Naive thymus-derived CD4-positive, alpha-beta T cell (primary cell): ENCODE data around the gene LEFTY2. TPM values are rescaled to one million over a fixed set of nuclear protein-coding genes. Genes with fewer than 3 reads are reported as not detected.
"Not testable (repeated sequence)": the region's sequence is repeated elsewhere in the genome, so short reads cannot be mapped to it uniquely, and the experiment has no call there.

Experiments used
- ATAC-seq: fragments of 150-1000 bp; cut with Tn5 transposase; 2 replicates; pipeline ENCODE4 v1.10.0; 2021; ENCODE audit warnings: mild to moderate bottlenecking, moderate library complexity
- CTCF ChIA-PET: fragments of 350-600 bp; sonication (Branson Sonifier 250); formaldehyde crosslinking; loops from one replicate; lab custom pipeline; 2021; ENCODE audit warnings: antibody characterized with exemption; lab: Charles Lee
- POLR2A ChIA-PET: fragments of 350-600 bp; sonication (Branson Sonifier 250); formaldehyde crosslinking; loops from one replicate; lab custom pipeline; 2021; ENCODE audit warnings: antibody characterized with exemption, inconsistent platforms; lab: Charles Lee
- DNase-seq, 9 donors: peaks; one replicate each; pipeline versions ENCODE4 v3.0.0 to v3.0.0-alpha.2; 2020 to 2022; ENCODE audit warnings: mixed read lengths in 1 of 9
- H3K27ac ChIP-seq: one replicate; pipeline ENCODE4 v1.7.0; 2013; ENCODE audit warnings: mild to moderate bottlenecking, low read depth, low read length, moderate library complexity
- H3K27me3 ChIP-seq, 2 donors: one replicate each; pipeline ENCODE4 v1.7.0; 2013; ENCODE audit warnings: low read length in 2 of 2, mild to moderate bottlenecking in 2 of 2, moderate library complexity in 2 of 2; ENCODE audit not compliant: control insufficient read depth in 2 of 2, insufficient read depth in 2 of 2
- H3K36me3 ChIP-seq, 3 experiments: 1 replicate in 2 of 3; 2 replicates in 1 of 3; pipeline ENCODE4 v1.7.0; 2013; ENCODE audit warnings: low read length in 3 of 3, mild to moderate bottlenecking in 3 of 3, moderate library complexity in 1 of 3; ENCODE audit not compliant: insufficient read depth in 3 of 3, control insufficient read depth in 2 of 3
- H3K4me1 ChIP-seq, 2 donors: one replicate each; pipeline ENCODE4 v1.7.0; 2013; ENCODE audit warnings: low read length in 2 of 2, mild to moderate bottlenecking in 2 of 2, moderate library complexity in 1 of 2; ENCODE audit not compliant: control insufficient read depth in 2 of 2, insufficient read depth in 2 of 2
- H3K4me3 ChIP-seq: 2 replicates; pipeline ENCODE4 v1.7.0; 2013; ENCODE audit warnings: mild to moderate bottlenecking, low read length
- H3K9me3 ChIP-seq, 3 experiments: 1 replicate in 2 of 3; 2 replicates in 1 of 3; pipeline ENCODE4 v1.7.0; 2013; ENCODE audit warnings: low read length in 3 of 3; ENCODE audit not compliant: control insufficient read depth in 2 of 3
- H3K27ac Mint-ChIP-seq, 9 donors: one replicate each; pipeline ENCODE4 v1.8.0; 2020 to 2022; ENCODE audit warnings: mixed read lengths in 9 of 9, mild to moderate bottlenecking in 8 of 9, moderate library complexity in 5 of 9, inconsistent platforms in 2 of 9
- H3K27me3 Mint-ChIP-seq, 5 donors: one replicate each; pipeline ENCODE4 v1.8.0; 2021 to 2022; ENCODE audit warnings: mixed read lengths in 5 of 5, mild to moderate bottlenecking in 1 of 5
- H3K36me3 Mint-ChIP-seq, 5 donors: one replicate each; pipeline ENCODE4 v1.8.0; 2020 to 2022; ENCODE audit warnings: mixed read lengths in 5 of 5, mild to moderate bottlenecking in 3 of 5, inconsistent platforms in 1 of 5
- H3K4me1 Mint-ChIP-seq, 7 donors: one replicate each; pipeline ENCODE4 v1.8.0; 2020 to 2022; ENCODE audit warnings: mixed read lengths in 7 of 7, mild to moderate bottlenecking in 3 of 7, inconsistent platforms in 1 of 7
- H3K4me3 Mint-ChIP-seq, 10 donors: one replicate each; pipeline ENCODE4 v1.8.0; 2020 to 2022; ENCODE audit warnings: mild to moderate bottlenecking in 10 of 10, mixed read lengths in 10 of 10, moderate library complexity in 6 of 10, inconsistent platforms in 2 of 10
- H3K9me3 Mint-ChIP-seq, 11 donors: one replicate each; pipeline ENCODE4 v1.8.0; 2020 to 2022; ENCODE audit warnings: mixed read lengths in 11 of 11, mild to moderate bottlenecking in 4 of 11, inconsistent platforms in 1 of 11, moderate library complexity in 1 of 11
- intact Hi-C, 2 donors: fragments of 100-400 bp; cut with micrococcal nuclease; formaldehyde crosslinking; loops; one replicate each; pipeline ENCODE4 v1.15.1; 2023
- polyA plus RNA-seq, 2 donors: library from polyadenylated mRNA; unstranded; fragments of 300-500 nt; fragmentation: Illumina TruSeq; gene quantifications; one replicate each; pipeline ENCODE4 v1.2.3, GENCODE V29; 2021
- total RNA-seq, 6 experiments: library from RNA in 5 of 6; stranded (reverse) in 5 of 6; gene quantifications; 1 replicate in 5 of 6; 2 replicates in 1 of 6; pipeline ENCODE4 v1.2.3 and lab custom pipeline; 2021 to 2026

The LEFTY2 gene
- total and polyA plus RNA-seq, 7 experiments from 2014 or later, result 0.45 TPM; not detected in 6

- no peaks in the 10 kb centered on the region for H3K9me3 ChIP-seq
- H3K27ac ChIP-seq, result no peak overlapping the region
- H3K27me3 ChIP-seq, result no peaks in the 10 kb centered on the region
- H3K36me3 ChIP-seq, result peaks cover 2 to 40% (median 5%) of the 10 kb centered on the region in 3 experiments
- no peaks in the 10 kb centered on the region for H3K27me3 Mint-ChIP-seq
- H3K27ac Mint-ChIP-seq, result peak overlapping the region in 1 of 9 donors; percentile 20
- H3K36me3 Mint-ChIP-seq, result peaks cover 14 to 39% (median 17%) of the 10 kb centered on the region in 5 donors
- H3K4me3 Mint-ChIP-seq, result no peak overlapping the region
- ChIA-PET POLR2A (interaction anchor here (0.8 to 1.2 kb wide), 2 partner anchors 21 to 447 kb away, joined by 3 to 4 read pairs; partner anchors contain the start of gene SDE2), CTCF (interaction anchor here (0.6 to 1.5 kb wide), 6 partner anchors 72 to 503 kb away, joined by 3 to 4 read pairs (median 3); no protein-coding TSS in a partner anchor)
- H3K4me1 Mint-ChIP-seq, result peaks cover 0 to 9% (median 6%) of the 10 kb centered on the region in 7 donors
- peaks cover 0 to 7% (median 0%) of the 10 kb centered on the region in 11 donors for H3K9me3 Mint-ChIP-seq
- ATAC-seq, result peak; percentile 30
- intact Hi-C loops, result loop anchor here (2.0 to 10.0 kb wide), 6 partner anchors 66 to 1466 kb away; partner anchors contain the start of genes LBR (in 2 of the 2), ENAH (in 1 of the 2) and SRP9 (in 1 of the 2)
- no peaks in the 10 kb centered on the region for H3K4me1 ChIP-seq
- DNase-seq, result no peak
- H3K4me3 ChIP-seq, result no peak overlapping the region
Measured at GRCh38 chr1:225977937-225978748, 37.1 kb upstream of the LEFTY2 start.

DNA sequence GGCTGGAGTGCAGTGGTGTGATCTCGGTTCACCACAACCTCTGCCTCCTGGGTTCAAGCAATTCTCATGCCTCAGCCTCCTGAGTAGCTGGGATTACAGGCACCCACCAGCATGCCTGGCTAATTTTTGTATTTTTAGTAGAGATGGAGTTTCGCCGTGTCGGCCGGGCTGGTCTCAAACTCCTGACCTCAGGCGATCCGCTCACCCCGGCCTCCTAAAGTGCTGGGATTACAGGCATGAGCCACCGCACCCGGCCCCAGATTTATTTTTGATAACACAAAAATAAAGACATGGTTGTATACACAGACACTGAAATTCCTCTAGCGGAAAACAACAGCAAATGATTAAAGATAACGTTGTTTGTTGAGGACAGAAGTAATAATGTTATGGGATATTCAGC, 34.1 kb upstream of the LEFTY2 start:
- H3K9me3 ChIP-seq, H3K27me3 ChIP-seq, ATAC-seq, DNase-seq, H3K4me3 Mint-ChIP-seq, H3K9me3 Mint-ChIP-seq, H3K4me1 ChIP-seq, H3K4me1 Mint-ChIP-seq, H3K27ac Mint-ChIP-seq, H3K4me3 ChIP-seq, H3K27me3 Mint-ChIP-seq, H3K27ac ChIP-seq: not testable (repeated sequence)
- peaks cover under 1 to 19% (median 5%) of the 10 kb centered on the region in 5 donors for H3K36me3 Mint-ChIP-seq
- POLR2A ChIA-PET, result interaction anchor here (0.6 to 2.8 kb wide), 3 partner anchors 55 to 545 kb away, joined by 5 to 6 read pairs (median 6); partner anchors contain the start of gene SRP9
- intact Hi-C loops, result loop anchor here (5.0 to 10.0 kb wide), 5 partner anchors 63 to 1463 kb away; partner anchors contain the start of genes LBR (in 2 of the 2) and ENAH (in 1 of the 2)
- CTCF ChIA-PET, result interaction anchor here (0.6 to 1.9 kb wide), 14 partner anchors 10 to 659 kb away, joined by 3 to 8 read pairs (median 4); no protein-coding TSS in a partner anchor
- H3K36me3 ChIP-seq, result peaks cover 0 to 17% (median 5%) of the 10 kb centered on the region in 3 experiments

GRCh38 chr1:225974454-225974853, 33.4 kb upstream of the LEFTY2 start:
- no peak overlapping the region for H3K27ac Mint-ChIP-seq
- no peak overlapping the region for H3K27ac ChIP-seq
- intact Hi-C loops, result loop anchor here in 1 of 2 donors (10.0 kb wide), 1 partner anchor 320 kb away; the partner anchor contains the start of gene ENAH
- ChIA-PET CTCF (interaction anchor here (0.7 to 1.9 kb wide), 7 partner anchors 11 to 659 kb away, joined by 3 to 8 read pairs (median 4); no protein-coding TSS in a partner anchor), POLR2A (interaction anchor here (0.6 to 2.8 kb wide), 3 partner anchors 54 to 325 kb away, joined by 4 to 6 read pairs (median 5); partner anchors contain the start of gene SRP9)
- no peaks in the 10 kb centered on the region for H3K27me3 Mint-ChIP-seq
- no peaks in the 10 kb centered on the region for H3K9me3 ChIP-seq
- H3K4me3 Mint-ChIP-seq, result no peak overlapping the region
- peaks cover 0 to 10% (median under 1%) of the 10 kb centered on the region in 3 experiments for H3K36me3 ChIP-seq
- peaks cover 0 to 12% (median 0%) of the 10 kb centered on the region in 5 donors for H3K36me3 Mint-ChIP-seq
- no peaks in the 10 kb centered on the region for H3K4me1 ChIP-seq
- peaks cover 0 to 9% (median 5%) of the 10 kb centered on the region in 7 donors for H3K4me1 Mint-ChIP-seq
- ATAC-seq (no peak), DNase-seq (no peak)
- no peaks in the 10 kb centered on the region for H3K9me3 Mint-ChIP-seq
- no peaks in the 10 kb centered on the region for H3K27me3 ChIP-seq
- no peak overlapping the region for H3K4me3 ChIP-seq

- no peak overlapping the region for H3K4me3 Mint-ChIP-seq
- CTCF ChIA-PET, result interaction anchor here (0.6 to 1.2 kb wide), 2 partner anchors 8 to 655 kb away, joined by 3 read pairs; no protein-coding TSS in a partner anchor
- no peak for ATAC-seq
Measured at GRCh38 chr1:225973158-225973557, 32.1 kb upstream of the LEFTY2 start.

GRCh38 chr1:225972344-225973152, 31.5 kb upstream of the LEFTY2 start:
- Mint-ChIP-seq H3K4me1 (peaks cover 0 to 6% (median 4%) of the 10 kb centered on the region in 7 donors), H3K36me3 (peaks cover 0 to 4% (median 0%) of the 10 kb centered on the region in 5 donors), H3K27ac (peak overlapping the region in 2 of 9 donors; percentile 10 to 16), H3K27me3 (no peaks in the 10 kb centered on the region), H3K9me3 (no peaks in the 10 kb centered on the region), H3K4me3 (no peak overlapping the region)
- intact Hi-C loops, result loop anchor here in 1 of 2 donors (10.0 kb wide), 1 partner anchor 318 kb away; the partner anchor contains the start of gene ENAH
- ChIA-PET CTCF (interaction anchor here (0.6 to 0.7 kb wide), 3 partner anchors 9 to 24 kb away, joined by 3 to 4 read pairs (median 3); no protein-coding TSS in a partner anchor), POLR2A (interaction anchor here (0.6 kb wide), 1 partner anchor 306 kb away, joined by 3 read pairs; no protein-coding TSS in a partner anchor)
- ATAC-seq (no peak), DNase-seq (no peak)
- Histone ChIP-seq H3K27ac (no peak overlapping the region), H3K27me3 (no peaks in the 10 kb centered on the region), H3K4me3 (no peak overlapping the region), H3K9me3 (no peaks in the 10 kb centered on the region), H3K36me3 (peaks cover 0 to 5% (median 0%) of the 10 kb centered on the region in 3 experiments), H3K4me1 (no peaks in the 10 kb centered on the region)

More at GRCh38 chr1:225973158-225973557, 32.1 kb upstream of the LEFTY2 start:
- Mint-ChIP-seq H3K9me3 (no peaks in the 10 kb centered on the region), H3K27ac (no peak overlapping the region), H3K36me3 (peaks cover 0 to 5% (median 0%) of the 10 kb centered on the region in 5 donors), H3K4me1 (peaks cover 0 to 6% (median 4%) of the 10 kb centered on the region in 7 donors), H3K27me3 (no peaks in the 10 kb centered on the region)
- Histone ChIP-seq H3K4me1 (no peaks in the 10 kb centered on the region), H3K27ac (no peak overlapping the region), H3K4me3 (no peak overlapping the region), H3K36me3 (peaks cover 0 to 8% (median 0%) of the 10 kb centered on the region in 3 experiments), H3K9me3 (no peaks in the 10 kb centered on the region), H3K27me3 (no peaks in the 10 kb centered on the region)
- no peak for DNase-seq
- intact Hi-C loops, result loop anchor here in 1 of 2 donors (10.0 kb wide), 1 partner anchor 318 kb away; the partner anchor contains the start of gene ENAH
- POLR2A ChIA-PET, result interaction anchor here (0.6 kb wide), 1 partner anchor 307 kb away, joined by 3 read pairs; no protein-coding TSS in a partner anchor
